A673 (cell line): ENCODE measurements around the gene GAPDH. TPM values are rescaled to one million over a fixed set of nuclear protein-coding genes. Genes with fewer than 3 reads are reported as not detected.
A peak's percentile ranks its signal among the peaks of the same experiment; 100 is the strongest.
"Not testable (repeated sequence)": the region's sequence is repeated elsewhere in the genome, so short reads cannot be mapped to it uniquely, and the experiment has no call there.

ENCODE experiments used
- BruUV-seq: library from RNA; stranded (reverse); fragments of 400-500 nt; replicated peaks from 2 replicates; lab custom pipeline; 2021; lab: Mats Ljungman, UMichigan
- CTCF ChIA-PET: fragments of 300-600 bp; sonication (Branson Sonifier 250); formaldehyde crosslinking; loops from one replicate; lab custom pipeline; 2022; ENCODE audit warnings: antibody characterized with exemption; lab: Charles Lee
- POLR2A ChIA-PET: fragments of 300-600 bp; sonication (Branson Sonifier 250); formaldehyde crosslinking; loops from one replicate; lab custom pipeline; 2022; ENCODE audit warnings: antibody characterized with exemption; ENCODE audit not compliant: low non-redundant PET; lab: Charles Lee
- DNase-seq: peaks from one replicate; pipeline ENCODE4 v3.0.0-alpha.2; 2015; ENCODE audit warnings: low spot score
- H3K27ac ChIP-seq: fragments of 200-600 bp; sonication (generic); 2 replicates; pipeline ENCODE4 v1.5.1; 2016; ENCODE audit warnings: mixed run types, low read depth, mild to moderate bottlenecking, mixed read lengths, antibody characterized with exemption, low read length; ENCODE audit not compliant: poor library complexity, severe bottlenecking
- H3K27me3 ChIP-seq: fragments of 200-600 bp; sonication (generic); replicated peaks from 2 replicates; pipeline ENCODE4 v1.6.1; 2017; ENCODE audit warnings: mixed run types, low read depth, mild to moderate bottlenecking, mixed read lengths, antibody characterized with exemption, low read length; ENCODE audit not compliant: insufficient read depth, poor library complexity
- H3K36me3 ChIP-seq: fragments of 200-600 bp; sonication (generic); 2 replicates; pipeline ENCODE4 v1.6.1; 2016; ENCODE audit warnings: mixed run types, mild to moderate bottlenecking, mixed read lengths, antibody characterized with exemption, low read length; ENCODE audit not compliant: insufficient read depth, poor library complexity, severe bottlenecking
- H3K4me1 ChIP-seq: fragments of 200-600 bp; sonication (generic); 2 replicates; pipeline ENCODE4 v1.6.1; 2017; ENCODE audit warnings: mixed run types, mild to moderate bottlenecking, mixed read lengths, antibody characterized with exemption, low read length; ENCODE audit not compliant: insufficient read depth, poor library complexity, severe bottlenecking
- H3K4me3 ChIP-seq: fragments of 200-600 bp; sonication (generic); 2 replicates; pipeline ENCODE4 v1.5.1; 2016; ENCODE audit warnings: low read depth, mixed run types, mild to moderate bottlenecking, mixed read lengths, low read length; ENCODE audit not compliant: poor library complexity, severe bottlenecking
- H3K9me3 ChIP-seq: fragments of 200-600 bp; sonication (generic); 2 replicates; pipeline ENCODE4 v1.6.1; 2016; ENCODE audit warnings: mixed run types, low read depth, mild to moderate bottlenecking, mixed read lengths, antibody characterized with exemption, low read length; ENCODE audit not compliant: poor library complexity, severe bottlenecking
- EZH2 ChIP-seq: fragments of 200-600 bp; sonication (generic); IDR thresholded peaks from 2 replicates; pipeline ENCODE4 v1.6.1; 2017; ENCODE audit warnings: borderline replicate concordance, low read depth, mild to moderate bottlenecking, mixed read lengths, antibody characterized with exemption, low read length; ENCODE audit not compliant: poor library complexity, severe bottlenecking
- intact Hi-C: fragments of 100-400 bp; cut with micrococcal nuclease; formaldehyde crosslinking; loops from one replicate; pipeline ENCODE4 v1.10.0; 2022; ENCODE audit not compliant: unreplicated experiment
- total RNA-seq: library from RNA; stranded (reverse); gene quantifications from 2 replicates; pipeline ENCODE4 v1.2.3, GENCODE V29; 2021
- TF ChIP-seq, protein P1 (sequence below): fragments of 300-800, 200-600 bp; sonication (generic); conservative IDR thresholded peaks from 2 replicates; pipeline ENCODE4 v1.5.1; 2017; ENCODE audit warnings: low read depth, mild to moderate bottlenecking, antibody characterized with exemption, low read length, moderate library complexity, mixed read lengths

Gene GAPDH
- total RNA-seq, 1 experiment from 2014 or later = 5,657 TPM

DNA sequence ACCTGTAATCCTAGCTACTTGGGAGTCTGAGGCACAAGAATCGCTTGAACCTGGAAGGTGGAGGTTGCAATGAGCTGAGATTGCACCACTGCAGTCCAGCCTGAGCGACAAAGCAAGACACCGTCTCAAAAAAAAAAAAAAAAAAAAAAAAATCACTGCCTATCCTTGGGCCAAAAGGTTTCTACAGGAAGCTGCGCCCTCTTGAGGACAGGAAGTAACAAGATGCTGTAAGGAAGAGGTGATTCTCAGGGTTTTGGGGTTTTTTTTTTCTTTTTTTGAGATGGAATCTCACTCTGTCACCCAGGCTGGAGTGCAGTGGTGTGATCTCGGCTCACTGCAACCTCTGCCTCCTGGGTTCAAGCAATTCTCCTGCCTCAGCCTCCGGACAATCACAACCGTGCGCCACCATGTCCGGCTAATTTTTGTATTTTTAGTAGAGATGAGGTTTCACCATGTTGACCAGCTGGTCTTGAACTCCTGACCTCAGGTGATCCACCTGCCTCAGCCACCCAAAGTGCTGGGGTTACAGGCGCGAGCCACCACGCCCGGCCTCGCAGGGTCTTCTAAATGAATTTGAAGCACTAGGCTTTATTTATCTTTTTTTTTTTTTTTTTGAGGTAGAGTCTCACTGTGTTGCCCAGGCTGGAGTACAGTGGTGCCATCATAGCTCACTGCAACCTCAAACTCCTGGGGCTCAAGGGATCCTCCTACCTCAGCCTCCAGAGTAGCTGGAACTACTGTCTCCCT is 23.9 kb downstream of the GAPDH start:
- H3K9me3 ChIP-seq, H3K27ac ChIP-seq, BruUV-seq, H3K27me3 ChIP-seq, H3K4me3 ChIP-seq, intact Hi-C loops: not testable (repeated sequence)
- DNase-seq = peak; percentile 90
- H3K4me1 ChIP-seq = peaks cover 22% of the 10 kb centered on the region
- POLR2A ChIA-PET = interaction anchor here (0.5 kb wide), 1 partner anchor 24 kb away, joined by 5 read pairs; the partner anchor contains the start of gene GAPDH
- H3K36me3 ChIP-seq = peaks cover 55% of the 10 kb centered on the region
- CTCF ChIA-PET = interaction anchor here (0.6 to 1.2 kb wide), 11 partner anchors 8 to 523 kb away, joined by 3 to 8 read pairs (median 4); no protein-coding TSS in a partner anchor
- TF ChIP-seq, protein P1, sequence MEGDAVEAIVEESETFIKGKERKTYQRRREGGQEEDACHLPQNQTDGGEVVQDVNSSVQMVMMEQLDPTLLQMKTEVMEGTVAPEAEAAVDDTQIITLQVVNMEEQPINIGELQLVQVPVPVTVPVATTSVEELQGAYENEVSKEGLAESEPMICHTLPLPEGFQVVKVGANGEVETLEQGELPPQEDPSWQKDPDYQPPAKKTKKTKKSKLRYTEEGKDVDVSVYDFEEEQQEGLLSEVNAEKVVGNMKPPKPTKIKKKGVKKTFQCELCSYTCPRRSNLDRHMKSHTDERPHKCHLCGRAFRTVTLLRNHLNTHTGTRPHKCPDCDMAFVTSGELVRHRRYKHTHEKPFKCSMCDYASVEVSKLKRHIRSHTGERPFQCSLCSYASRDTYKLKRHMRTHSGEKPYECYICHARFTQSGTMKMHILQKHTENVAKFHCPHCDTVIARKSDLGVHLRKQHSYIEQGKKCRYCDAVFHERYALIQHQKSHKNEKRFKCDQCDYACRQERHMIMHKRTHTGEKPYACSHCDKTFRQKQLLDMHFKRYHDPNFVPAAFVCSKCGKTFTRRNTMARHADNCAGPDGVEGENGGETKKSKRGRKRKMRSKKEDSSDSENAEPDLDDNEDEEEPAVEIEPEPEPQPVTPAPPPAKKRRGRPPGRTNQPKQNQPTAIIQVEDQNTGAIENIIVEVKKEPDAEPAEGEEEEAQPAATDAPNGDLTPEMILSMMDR = peak; percentile 65

DNA sequence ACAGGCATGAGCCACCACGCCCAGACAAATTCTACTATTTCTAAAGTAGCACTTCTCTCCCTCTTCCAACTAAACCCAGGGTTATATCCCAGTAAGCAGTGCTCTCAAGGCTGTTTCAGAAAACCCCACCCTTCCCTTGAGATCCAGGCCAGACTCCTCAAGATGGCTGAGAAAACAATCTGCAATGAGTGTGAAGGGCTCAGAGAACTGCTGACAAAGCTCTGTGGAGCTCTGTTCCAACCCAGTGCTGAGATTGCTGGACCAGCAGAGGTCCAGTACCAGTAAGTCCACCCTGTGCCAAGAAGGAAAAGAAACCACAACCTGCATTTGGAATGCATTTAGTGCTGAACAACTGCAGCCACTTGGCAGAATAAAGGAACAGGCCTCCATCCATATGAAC is 25.2 kb downstream of the GAPDH start:
- peaks cover 68% of the 10 kb centered on the region for H3K36me3 ChIP-seq
- POLR2A ChIA-PET = no interaction called here

DNA sequence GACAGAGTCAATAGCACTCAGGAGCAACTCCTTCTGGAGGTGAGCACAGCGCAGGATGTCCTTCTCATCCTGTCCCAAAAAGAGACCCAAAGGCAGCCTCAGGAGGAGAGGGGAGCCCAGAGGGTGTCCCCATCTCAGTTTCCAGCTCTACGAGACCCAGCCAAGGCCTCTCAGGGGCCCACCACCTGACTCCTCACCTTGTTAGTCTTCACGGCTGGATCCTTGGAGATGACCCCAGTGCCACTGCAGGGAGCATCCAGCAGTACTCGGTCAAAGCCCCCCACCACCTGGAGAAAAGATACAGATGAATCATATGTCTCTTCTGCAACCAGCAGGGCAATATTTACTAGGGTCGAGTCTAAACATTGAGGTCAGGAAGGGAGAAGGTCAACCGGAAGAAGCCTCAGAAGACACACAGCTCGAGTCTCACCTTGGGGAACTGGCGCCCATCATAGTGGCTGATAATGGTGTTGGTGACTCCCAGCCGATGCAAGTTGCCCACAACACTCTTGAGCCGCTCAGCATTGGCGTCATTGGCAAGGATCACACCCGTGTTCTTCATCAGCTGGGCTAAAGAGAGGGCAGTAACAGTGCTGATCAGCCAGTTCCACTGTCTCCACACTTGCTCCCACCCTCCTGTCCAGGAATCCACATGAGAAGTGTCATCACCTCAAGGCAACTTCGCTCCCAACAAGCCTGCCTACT is 26.3 kb downstream of the GAPDH start:
- DNase-seq = no peak
- no TSS peak for BruUV-seq
- no peak for TF ChIP-seq EZH2
- TF ChIP-seq, protein P1 = no peak
- Histone ChIP-seq H3K27me3 (no peaks in the 10 kb centered on the region), H3K36me3 (peaks cover 79% of the 10 kb centered on the region), H3K4me3 (no peak overlapping the region), H3K9me3 (no peaks in the 10 kb centered on the region), H3K4me1 (peaks cover 5% of the 10 kb centered on the region), H3K27ac (no peak overlapping the region)
- ChIA-PET CTCF (no interaction called here), POLR2A (no interaction called here)
- intact Hi-C loops = no loop called here

More for the DNA sequence above, 25.2 kb downstream of the GAPDH start:
- Histone ChIP-seq H3K27me3 (no peaks in the 10 kb centered on the region), H3K9me3 (no peaks in the 10 kb centered on the region), H3K27ac (no peak overlapping the region), H3K4me3 (no peak overlapping the region), H3K4me1 (peaks cover 9% of the 10 kb centered on the region)
- intact Hi-C loops = no loop called here
- no peak for TF ChIP-seq EZH2
- TF ChIP-seq, protein P1 = no peak
- CTCF ChIA-PET = interaction anchor here (0.7 kb wide), 1 partner anchor 20 kb away, joined by 6 read pairs; no protein-coding TSS in a partner anchor
- no TSS peak for BruUV-seq
- DNase-seq = no peak
